Keratinocyte (primary cell): ENCODE data around the gene BAIAP3. TPM values are rescaled to one million over a fixed set of nuclear protein-coding genes. Genes with fewer than 3 reads are reported as not detected.

ENCODE experiments used
- DNase-seq: peaks from one replicate; pipeline ENCODE4 v3.0.0-alpha.2; 2011; ENCODE audit warnings: low read depth, missing footprints, low spot score
- FAIRE-seq: peaks from 2 replicates; lab custom pipeline; 2011; peaks lifted over from hg19 to GRCh38; lab: Jason Lieb, UNC
- H2AFZ ChIP-seq: 2 replicates; pipeline ENCODE4 v1.6.0; 2012; ENCODE audit warnings: low read length, control low read depth, inconsistent platforms; ENCODE audit not compliant: control insufficient read depth
- H3K27ac ChIP-seq: 2 replicates; pipeline ENCODE4 v1.5.1; 2011; ENCODE audit warnings: low read length; ENCODE audit not compliant: control insufficient read depth, insufficient read depth
- H3K27me3 ChIP-seq: 3 replicates; pipeline ENCODE4 v1.6.0; 2011; ENCODE audit warnings: low read length; ENCODE audit not compliant: control insufficient read depth, insufficient read depth; ENCODE audit errors: extremely low read depth
- H3K36me3 ChIP-seq, 2 experiments: 2 replicates in 1 of 2; 3 replicates in 1 of 2; pipeline ENCODE4 v1.5.1; 2011; ENCODE audit warnings: low read length in 2 of 2, mild to moderate bottlenecking in 1 of 2; ENCODE audit not compliant: control insufficient read depth in 2 of 2, insufficient read depth in 2 of 2; ENCODE audit errors: extremely low read depth in 1 of 2
- H3K4me1 ChIP-seq: 3 replicates; pipeline ENCODE4 v1.5.1; 2011; ENCODE audit warnings: low read length; ENCODE audit not compliant: control insufficient read depth, insufficient read depth; ENCODE audit errors: extremely low read depth
- H3K4me2 ChIP-seq: 3 replicates; pipeline ENCODE4 v1.6.0; 2011; ENCODE audit warnings: low read depth, low read length; ENCODE audit not compliant: control insufficient read depth, insufficient read depth; ENCODE audit errors: extremely low read depth
- H3K4me3 ChIP-seq, 3 experiments: fragments of 200-600 bp in 1 of 3; sonication (generic) in 1 of 3; 2 replicates in 2 of 3; 3 replicates in 1 of 3; pipeline ENCODE4 v1.5.1; 2011 to 2016; ENCODE audit warnings: low read length in 3 of 3, mild to moderate bottlenecking in 3 of 3, control low read depth in 2 of 3, inconsistent platforms in 1 of 3, low read depth in 1 of 3, mixed read lengths in 1 of 3, mixed run types in 1 of 3, moderate library complexity in 1 of 3; ENCODE audit not compliant: control insufficient read depth in 2 of 3, insufficient read depth in 2 of 3; ENCODE audit errors: extremely low read depth in 1 of 3
- H3K79me2 ChIP-seq: 2 replicates; pipeline ENCODE4 v1.6.0; 2012; ENCODE audit warnings: low read length; ENCODE audit not compliant: control insufficient read depth, insufficient read depth
- H3K9ac ChIP-seq: 3 replicates; pipeline ENCODE4 v1.6.0; 2011; ENCODE audit warnings: low read length; ENCODE audit not compliant: control insufficient read depth, insufficient read depth; ENCODE audit errors: extremely low read depth
- H3K9me1 ChIP-seq: 3 replicates; pipeline ENCODE4 v1.6.0; 2011; ENCODE audit warnings: low read length; ENCODE audit not compliant: control insufficient read depth, insufficient read depth; ENCODE audit errors: extremely low read depth
- H3K9me3 ChIP-seq: 2 replicates; pipeline ENCODE4 v1.5.1; 2012; ENCODE audit warnings: low read depth, low read length; ENCODE audit not compliant: control insufficient read depth
- H4K20me1 ChIP-seq: 3 replicates; pipeline ENCODE4 v1.6.0; 2011; ENCODE audit warnings: low read length; ENCODE audit not compliant: control insufficient read depth, insufficient read depth; ENCODE audit errors: extremely low read depth
- CTCF ChIP-seq, 3 experiments: IDR thresholded peaks in 1 of 3; conservative IDR thresholded peaks in 1 of 3; optimal IDR thresholded peaks in 1 of 3; 2 replicates in 2 of 3; 3 replicates in 1 of 3; pipeline versions ENCODE3 to v1.5.1; 2011; ENCODE audit warnings: low read length in 3 of 3, mild to moderate bottlenecking in 3 of 3, moderate library complexity in 2 of 3, control low read depth in 1 of 3, inconsistent platforms in 1 of 3; ENCODE audit not compliant: insufficient read depth in 2 of 3; ENCODE audit errors: extremely low read depth in 1 of 3
- EZH2 ChIP-seq: IDR thresholded peaks from one replicate; pipeline ENCODE4 v1.6.1; 2012; ENCODE audit warnings: inconsistent platforms, mild to moderate bottlenecking, low read length, moderate library complexity
- dilution Hi-C: fragments of 300-500 bp; cut with MboI; formaldehyde crosslinking; loops from one replicate; pipeline ENCODE4 v1.7.0; 2020; ENCODE audit warnings: low sequenced_read_pairs; ENCODE audit not compliant: extremely low pct_ligation_motif_present
- polyA plus RNA-seq, 5 experiments: library from polyadenylated mRNA; depleted of rRNA in 3 of 5; stranded (reverse) in 3 of 5; stranded (forward) in 1 of 5; unstranded in 1 of 5; fragments of >200 nt; gene quantifications; 1 replicate in 1 of 5; 2 replicates in 3 of 5; 3 replicates in 1 of 5; pipeline versions ENCODE4 v1.2.1 to v1.2.3, GENCODE V29; 2011 to 2012; ENCODE audit warnings: missing spikeins in 2 of 5, low read depth in 1 of 5, low replicate concordance in 1 of 5

Gene BAIAP3
- polyA plus RNA-seq, 1 donor (not counting 4 experiments of a cell fraction or from before 2014, with no cell fraction given): not detected

GRCh38 chr16:1379304-1380076 is 46.0 kb downstream of the BAIAP3 start:
- H2AFZ ChIP-seq: peak overlapping the region; percentile 40
- DNase-seq (no peak), FAIRE-seq (no peak)
- no peaks in the 10 kb centered on the region for H3K36me3 ChIP-seq
- no peaks in the 10 kb centered on the region for H3K79me2 ChIP-seq
- H3K4me1 ChIP-seq: peaks cover 7% of the 10 kb centered on the region
- peak overlapping the region; percentile 64 for H3K27ac ChIP-seq
- H3K4me3 ChIP-seq: peak overlapping the region; percentile 45 to 68 (median 57)
- H3K4me2 ChIP-seq: peak overlapping the region; percentile 79
- dilution Hi-C loops: no loop called here
- no peaks in the 10 kb centered on the region for H4K20me1 ChIP-seq
- H3K9me1 ChIP-seq: no peaks in the 10 kb centered on the region
- H3K9ac ChIP-seq: peak overlapping the region; percentile 85
- no peaks in the 10 kb centered on the region for H3K27me3 ChIP-seq
- no peaks in the 10 kb centered on the region for H3K9me3 ChIP-seq
- no peak for TF ChIP-seq EZH2
- TF ChIP-seq CTCF (optimal IDR thresholded peaks at IDR 0.05 in 1 of 3, IDR thresholded peaks at IDR 0.05 in 1 of 3, conservative IDR thresholded peaks at IDR 0.05 in 1 of 3; ENCODE audit: extremely low read depth in 1 of 3, insufficient read depth in 2 of 3, low read length in 3 of 3): no peak

GRCh38 chr16:1380195-1380594 is 46.8 kb downstream of the BAIAP3 start:
- Histone ChIP-seq H3K4me2 (peak overlapping the region; percentile 51), H2AFZ (no peak overlapping the region), H3K9me1 (no peaks in the 10 kb centered on the region), H3K9me3 (no peaks in the 10 kb centered on the region), H3K4me3 (no peak overlapping the region), H3K27me3 (no peaks in the 10 kb centered on the region), H4K20me1 (no peaks in the 10 kb centered on the region), H3K79me2 (no peaks in the 10 kb centered on the region), H3K36me3 (no peaks in the 10 kb centered on the region), H3K27ac (no peak overlapping the region), H3K9ac (no peak overlapping the region), H3K4me1 (peaks cover 7% of the 10 kb centered on the region)
- dilution Hi-C loops: no loop called here
- DNase-seq (no peak), FAIRE-seq (no peak)
- TF ChIP-seq CTCF (optimal IDR thresholded peaks at IDR 0.05 in 1 of 3, IDR thresholded peaks at IDR 0.05 in 1 of 3, conservative IDR thresholded peaks at IDR 0.05 in 1 of 3; ENCODE audit: extremely low read depth in 1 of 3, insufficient read depth in 2 of 3, low read length in 3 of 3): no peak
- no peak for TF ChIP-seq EZH2
